ENCODE data around the gene RASAL1.

RASAL1 gene

DNA sequence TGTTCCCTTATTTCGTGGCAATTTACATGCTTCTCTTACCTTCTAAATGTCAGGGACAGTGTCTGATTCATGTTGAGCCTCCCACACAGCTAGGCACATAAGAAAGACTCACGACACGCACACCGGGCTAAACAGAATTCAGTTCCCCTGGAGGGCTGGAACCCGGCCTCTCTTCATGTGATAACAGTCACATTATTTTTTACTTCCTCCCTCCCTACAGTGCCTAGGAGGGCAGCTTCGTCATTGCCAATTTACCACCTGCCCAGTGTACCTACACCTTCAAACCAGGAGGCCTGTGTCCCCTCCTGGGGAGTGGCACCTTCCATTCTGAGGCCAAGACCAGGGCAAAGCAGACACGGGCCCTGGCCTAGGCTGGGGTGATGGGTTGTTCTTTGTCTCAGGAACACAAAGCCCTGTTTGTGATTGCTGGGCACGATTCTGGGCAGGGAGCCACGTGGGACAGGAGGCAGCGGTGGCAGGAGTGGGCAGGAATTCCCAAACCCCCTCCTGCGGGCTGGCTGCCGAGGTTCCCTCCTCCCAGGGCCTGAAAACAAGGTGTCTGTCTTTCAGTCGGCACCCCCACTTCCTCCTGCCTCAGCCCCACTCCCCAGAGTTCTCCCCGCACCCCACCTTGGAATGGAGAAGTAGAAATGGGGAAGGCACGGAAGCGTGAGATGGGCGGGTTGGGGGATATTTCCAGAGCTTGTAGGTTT lies 6.8 kb upstream of the RASAL1 start:
- peak; percentile 32; the same call in 1 of the 2 replicates for TF ChIP-seq FOXM1 (IDR thresholded peaks at IDR 0.05; ENCODE audit: borderline replicate concordance, low read depth)
- TF ChIP-seq, protein P1, sequence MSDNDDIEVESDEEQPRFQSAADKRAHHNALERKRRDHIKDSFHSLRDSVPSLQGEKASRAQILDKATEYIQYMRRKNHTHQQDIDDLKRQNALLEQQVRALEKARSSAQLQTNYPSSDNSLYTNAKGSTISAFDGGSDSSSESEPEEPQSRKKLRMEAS (IDR thresholded peaks at IDR 0.05): peak; percentile 76
- TF ChIP-seq, protein P2, sequence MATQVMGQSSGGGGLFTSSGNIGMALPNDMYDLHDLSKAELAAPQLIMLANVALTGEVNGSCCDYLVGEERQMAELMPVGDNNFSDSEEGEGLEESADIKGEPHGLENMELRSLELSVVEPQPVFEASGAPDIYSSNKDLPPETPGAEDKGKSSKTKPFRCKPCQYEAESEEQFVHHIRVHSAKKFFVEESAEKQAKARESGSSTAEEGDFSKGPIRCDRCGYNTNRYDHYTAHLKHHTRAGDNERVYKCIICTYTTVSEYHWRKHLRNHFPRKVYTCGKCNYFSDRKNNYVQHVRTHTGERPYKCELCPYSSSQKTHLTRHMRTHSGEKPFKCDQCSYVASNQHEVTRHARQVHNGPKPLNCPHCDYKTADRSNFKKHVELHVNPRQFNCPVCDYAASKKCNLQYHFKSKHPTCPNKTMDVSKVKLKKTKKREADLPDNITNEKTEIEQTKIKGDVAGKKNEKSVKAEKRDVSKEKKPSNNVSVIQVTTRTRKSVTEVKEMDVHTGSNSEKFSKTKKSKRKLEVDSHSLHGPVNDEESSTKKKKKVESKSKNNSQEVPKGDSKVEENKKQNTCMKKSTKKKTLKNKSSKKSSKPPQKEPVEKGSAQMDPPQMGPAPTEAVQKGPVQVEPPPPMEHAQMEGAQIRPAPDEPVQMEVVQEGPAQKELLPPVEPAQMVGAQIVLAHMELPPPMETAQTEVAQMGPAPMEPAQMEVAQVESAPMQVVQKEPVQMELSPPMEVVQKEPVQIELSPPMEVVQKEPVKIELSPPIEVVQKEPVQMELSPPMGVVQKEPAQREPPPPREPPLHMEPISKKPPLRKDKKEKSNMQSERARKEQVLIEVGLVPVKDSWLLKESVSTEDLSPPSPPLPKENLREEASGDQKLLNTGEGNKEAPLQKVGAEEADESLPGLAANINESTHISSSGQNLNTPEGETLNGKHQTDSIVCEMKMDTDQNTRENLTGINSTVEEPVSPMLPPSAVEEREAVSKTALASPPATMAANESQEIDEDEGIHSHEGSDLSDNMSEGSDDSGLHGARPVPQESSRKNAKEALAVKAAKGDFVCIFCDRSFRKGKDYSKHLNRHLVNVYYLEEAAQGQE (IDR thresholded peaks at IDR 0.05; ENCODE audit: low read depth): no peak
- peak; percentile 57 for TF ChIP-seq TCF12 (IDR thresholded peaks at IDR 0.05; ENCODE audit: low read depth)
- no peak for TF ChIP-seq CEBPB (IDR thresholded peaks at IDR 0.05)
- no peak for TF ChIP-seq RAD21 (IDR thresholded peaks at IDR 0.05; ENCODE audit: low read depth)
- peak; percentile 73 for TF ChIP-seq NFIC (IDR thresholded peaks at IDR 0.05)
- TF ChIP-seq ZBTB7A (IDR thresholded peaks at IDR 0.05; ENCODE audit: low read depth): no peak
- peak; percentile 57 for TF ChIP-seq EP300 (IDR thresholded peaks at IDR 0.05; ENCODE audit: borderline replicate concordance)
- TF ChIP-seq YY1 (IDR thresholded peaks at IDR 0.05; ENCODE audit: low read depth): no peak
- TF ChIP-seq, protein P3, sequence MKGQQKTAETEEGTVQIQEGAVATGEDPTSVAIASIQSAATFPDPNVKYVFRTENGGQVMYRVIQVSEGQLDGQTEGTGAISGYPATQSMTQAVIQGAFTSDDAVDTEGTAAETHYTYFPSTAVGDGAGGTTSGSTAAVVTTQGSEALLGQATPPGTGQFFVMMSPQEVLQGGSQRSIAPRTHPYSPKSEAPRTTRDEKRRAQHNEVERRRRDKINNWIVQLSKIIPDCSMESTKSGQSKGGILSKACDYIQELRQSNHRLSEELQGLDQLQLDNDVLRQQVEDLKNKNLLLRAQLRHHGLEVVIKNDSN (IDR thresholded peaks at IDR 0.05): peak; percentile 64
- no peak for TF ChIP-seq CREB1 (IDR thresholded peaks at IDR 0.05; ENCODE audit: low read depth)
- peak; percentile 76; the same call in 1 of the 2 replicates for TF ChIP-seq TEAD4 (IDR thresholded peaks at IDR 0.05)
- no peak for TF ChIP-seq TAF1 (IDR thresholded peaks at IDR 0.05; ENCODE audit: low read depth)
- TF ChIP-seq EGR1 (IDR thresholded peaks at IDR 0.05): no peak

DNA sequence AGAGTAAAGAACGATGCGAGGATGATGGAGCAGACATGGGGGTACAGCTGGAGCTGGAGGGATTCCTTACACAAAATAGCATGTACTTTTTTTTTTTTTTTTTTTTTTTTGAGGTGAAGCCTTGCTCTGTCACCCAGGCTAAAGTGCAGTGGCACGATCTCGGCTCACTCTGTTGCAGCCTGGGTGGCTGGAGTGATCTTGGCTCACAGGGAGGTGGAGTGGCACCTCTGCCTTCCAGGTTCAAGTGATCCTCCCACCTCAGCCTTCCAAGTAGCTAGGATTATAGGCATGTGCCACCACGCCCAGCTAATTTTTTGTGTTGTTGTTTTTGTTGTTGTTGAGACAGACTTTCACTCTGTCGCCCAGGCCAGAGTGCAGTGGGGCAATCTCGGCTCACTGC lies 5.1 kb upstream of the RASAL1 start:
- TF ChIP-seq TEAD4 (IDR thresholded peaks at IDR 0.05): no peak
- TF ChIP-seq, protein P1 (IDR thresholded peaks at IDR 0.05): no peak
- TF ChIP-seq TCF12 (IDR thresholded peaks at IDR 0.05; ENCODE audit: low read depth): no peak
- TF ChIP-seq, protein P3 (IDR thresholded peaks at IDR 0.05): no peak
- no peak for TF ChIP-seq TAF1 (IDR thresholded peaks at IDR 0.05; ENCODE audit: low read depth)
- TF ChIP-seq, protein P2 (IDR thresholded peaks at IDR 0.05; ENCODE audit: low read depth): no peak
- TF ChIP-seq YY1 (IDR thresholded peaks at IDR 0.05; ENCODE audit: low read depth): no peak
- no peak for TF ChIP-seq FOXM1 (IDR thresholded peaks at IDR 0.05; ENCODE audit: borderline replicate concordance, low read depth)
- no peak for TF ChIP-seq ZBTB7A (IDR thresholded peaks at IDR 0.05; ENCODE audit: low read depth)
- TF ChIP-seq CREB1 (IDR thresholded peaks at IDR 0.05; ENCODE audit: low read depth): no peak
- TF ChIP-seq RAD21 (IDR thresholded peaks at IDR 0.05; ENCODE audit: low read depth): no peak
- no peak for TF ChIP-seq NFIC (IDR thresholded peaks at IDR 0.05)
- TF ChIP-seq CEBPB (IDR thresholded peaks at IDR 0.05): no peak
- TF ChIP-seq EGR1 (IDR thresholded peaks at IDR 0.05): no peak
- no peak for TF ChIP-seq EP300 (IDR thresholded peaks at IDR 0.05; ENCODE audit: borderline replicate concordance)

DNA sequence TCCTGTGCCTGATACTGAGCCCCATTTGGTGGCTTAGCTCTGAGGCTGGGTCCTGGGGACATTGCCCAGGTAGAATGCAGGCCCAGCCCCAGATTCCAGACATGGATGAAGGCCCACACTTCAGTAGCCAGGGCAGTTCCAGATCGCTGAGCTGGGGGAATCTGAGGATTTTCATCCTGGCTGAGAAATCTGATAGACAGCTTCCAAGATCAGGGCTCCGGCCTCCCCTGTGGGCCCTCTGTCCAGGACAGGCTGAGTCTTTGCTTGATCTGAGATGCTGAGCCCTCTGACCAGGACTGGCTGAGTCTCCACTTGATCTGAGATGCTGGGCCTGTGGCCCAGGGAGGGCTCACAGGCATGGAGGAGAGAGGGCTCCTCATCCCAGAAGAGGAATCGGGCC lies 3.3 kb upstream of the RASAL1 start:
- TF ChIP-seq YY1 (IDR thresholded peaks at IDR 0.05; ENCODE audit: low read depth): peak; percentile 18; the same call in 1 of the 2 replicates
- peak; percentile 83; the same call in 1 of the 2 replicates for TF ChIP-seq EP300 (IDR thresholded peaks at IDR 0.05; ENCODE audit: borderline replicate concordance)
- TF ChIP-seq EGR1 (IDR thresholded peaks at IDR 0.05): no peak
- no peak for TF ChIP-seq TAF1 (IDR thresholded peaks at IDR 0.05; ENCODE audit: low read depth)
- TF ChIP-seq, protein P1 (IDR thresholded peaks at IDR 0.05): 0 out of 2 replicates have a peak, but pooled peaks have one; percentile 27
- TF ChIP-seq NFIC (IDR thresholded peaks at IDR 0.05): peak; percentile 60; the same call in 1 of the 2 replicates
- peak; percentile 80 for TF ChIP-seq TCF12 (IDR thresholded peaks at IDR 0.05; ENCODE audit: low read depth)
- TF ChIP-seq CEBPB (IDR thresholded peaks at IDR 0.05): no peak
- peak; percentile 92 for TF ChIP-seq TEAD4 (IDR thresholded peaks at IDR 0.05)
- no peak for TF ChIP-seq FOXM1 (IDR thresholded peaks at IDR 0.05; ENCODE audit: borderline replicate concordance, low read depth)
- TF ChIP-seq, protein P3 (IDR thresholded peaks at IDR 0.05): no peak
- TF ChIP-seq, protein P2 (IDR thresholded peaks at IDR 0.05; ENCODE audit: low read depth): no peak
- no peak for TF ChIP-seq CREB1 (IDR thresholded peaks at IDR 0.05; ENCODE audit: low read depth)
- TF ChIP-seq RAD21 (IDR thresholded peaks at IDR 0.05; ENCODE audit: low read depth): no peak
- TF ChIP-seq ZBTB7A (IDR thresholded peaks at IDR 0.05; ENCODE audit: low read depth): no peak

Data from Ishikawa (cell line).